ENCODE measurements around the gene CDH4. TPM values are rescaled to one million over a fixed set of nuclear protein-coding genes. Genes with fewer than 3 reads are reported as not detected.

The CDH4 gene
- total and polyA plus RNA-seq, 2 donors, result 0.04 to 0.42 TPM

- H3K36me3 ChIP-seq (ENCODE audit: insufficient read depth), result no peaks in the 10 kb centered on the region
- H3K4me1 ChIP-seq (ENCODE audit: insufficient read depth), result no peaks in the 10 kb centered on the region
- no peak overlapping the region for H3K4me3 ChIP-seq (ENCODE audit: low read depth, low read length)
- no peak for DNase-seq (ENCODE audit: extremely low spot score)
- H3K27ac ChIP-seq (ENCODE audit: low read depth), result no peak overlapping the region
- WGBS, result 67% methylated on average over 26 of the region's 26 CpGs
Observed at GRCh38 chr20:61903575-61904340, 651.7 kb downstream of the CDH4 start.

GRCh38 chr20:61904456-61904855 is 652.4 kb downstream of the CDH4 start:
- WGBS, result 77% methylated on average over 14 of the region's 14 CpGs

GRCh38 chr20:61905781-61906523 is 653.9 kb downstream of the CDH4 start:
- DNase-seq (ENCODE audit: extremely low spot score), result no peak
- WGBS, result 91% methylated on average over 15 of the region's 15 CpGs

More at GRCh38 chr20:61904456-61904855, 652.4 kb downstream of the CDH4 start:
- H3K27ac ChIP-seq (ENCODE audit: low read depth), result no peak overlapping the region
- no peak for DNase-seq (ENCODE audit: extremely low spot score)
- H3K4me3 ChIP-seq (ENCODE audit: low read depth, low read length), result no peak overlapping the region
- no peaks in the 10 kb centered on the region for H3K36me3 ChIP-seq (ENCODE audit: insufficient read depth)
- no peaks in the 10 kb centered on the region for H3K4me1 ChIP-seq (ENCODE audit: insufficient read depth)

GRCh38 chr20:61907081-61907891 is 655.2 kb downstream of the CDH4 start:
- Histone ChIP-seq H3K4me3 (ENCODE audit: low read depth, low read length) (no peak overlapping the region), H3K36me3 (ENCODE audit: insufficient read depth) (no peaks in the 10 kb centered on the region), H3K27ac (ENCODE audit: low read depth) (no peak overlapping the region), H3K4me1 (ENCODE audit: insufficient read depth) (no peaks in the 10 kb centered on the region)
- WGBS, result 75% methylated on average over 24 of the region's 24 CpGs
- no peak for DNase-seq (ENCODE audit: extremely low spot score)

More at GRCh38 chr20:61905781-61906523, 653.9 kb downstream of the CDH4 start:
- Histone ChIP-seq H3K4me1 (ENCODE audit: insufficient read depth) (no peaks in the 10 kb centered on the region), H3K36me3 (ENCODE audit: insufficient read depth) (no peaks in the 10 kb centered on the region), H3K27ac (ENCODE audit: low read depth) (no peak overlapping the region), H3K4me3 (ENCODE audit: low read depth, low read length) (no peak overlapping the region)

GRCh38 chr20:61908057-61909026 is 656.3 kb downstream of the CDH4 start:
- Histone ChIP-seq H3K27ac (ENCODE audit: low read depth) (no peak overlapping the region), H3K36me3 (ENCODE audit: insufficient read depth) (no peaks in the 10 kb centered on the region), H3K4me1 (ENCODE audit: insufficient read depth) (no peaks in the 10 kb centered on the region), H3K4me3 (ENCODE audit: low read depth, low read length) (no peak overlapping the region)
- 75% methylated on average over 38 of the region's 38 CpGs for WGBS
- no peak for DNase-seq (ENCODE audit: extremely low spot score)

GRCh38 chr20:61909028-61909427 is 657.0 kb downstream of the CDH4 start:
- WGBS, result 71% methylated on average over 9 of the region's 9 CpGs
- no peak for DNase-seq (ENCODE audit: extremely low spot score)
- Histone ChIP-seq H3K4me3 (ENCODE audit: low read depth, low read length) (no peak overlapping the region), H3K36me3 (ENCODE audit: insufficient read depth) (no peaks in the 10 kb centered on the region), H3K27ac (ENCODE audit: low read depth) (no peak overlapping the region), H3K4me1 (ENCODE audit: insufficient read depth) (no peaks in the 10 kb centered on the region)

GRCh38 chr20:61909821-61910220 is 657.8 kb downstream of the CDH4 start:
- Histone ChIP-seq H3K4me3 (ENCODE audit: low read depth, low read length) (no peak overlapping the region), H3K27ac (ENCODE audit: low read depth) (no peak overlapping the region), H3K4me1 (ENCODE audit: insufficient read depth) (no peaks in the 10 kb centered on the region), H3K36me3 (ENCODE audit: insufficient read depth) (no peaks in the 10 kb centered on the region)
- WGBS, result 83% methylated on average over 14 of the region's 14 CpGs
- no peak for DNase-seq (ENCODE audit: extremely low spot score)

- Histone ChIP-seq H3K4me3 (ENCODE audit: low read depth, low read length) (no peak overlapping the region), H3K4me1 (ENCODE audit: insufficient read depth) (no peaks in the 10 kb centered on the region), H3K36me3 (ENCODE audit: insufficient read depth) (no peaks in the 10 kb centered on the region), H3K27ac (ENCODE audit: low read depth) (no peak overlapping the region)
- 70% methylated on average over 7 of the region's 7 CpGs for WGBS
- DNase-seq (ENCODE audit: extremely low spot score), result no peak
Observed at GRCh38 chr20:61911824-61912223, 659.8 kb downstream of the CDH4 start.

GRCh38 chr20:61912665-61913422 is 660.8 kb downstream of the CDH4 start:
- WGBS, result 79% methylated on average over 21 of the region's 21 CpGs
- H3K36me3 ChIP-seq (ENCODE audit: insufficient read depth), result no peaks in the 10 kb centered on the region
- no peak overlapping the region for H3K4me3 ChIP-seq (ENCODE audit: low read depth, low read length)
- H3K27ac ChIP-seq (ENCODE audit: low read depth), result no peak overlapping the region
- DNase-seq (ENCODE audit: extremely low spot score), result no peak
- H3K4me1 ChIP-seq (ENCODE audit: insufficient read depth), result no peaks in the 10 kb centered on the region

- H3K4me3 ChIP-seq (ENCODE audit: low read depth, low read length), result no peak overlapping the region
- H3K27ac ChIP-seq (ENCODE audit: low read depth), result no peak overlapping the region
- no peaks in the 10 kb centered on the region for H3K4me1 ChIP-seq (ENCODE audit: insufficient read depth)
- 68% methylated on average over 18 of the region's 18 CpGs for WGBS
- DNase-seq (ENCODE audit: extremely low spot score), result no peak
- H3K36me3 ChIP-seq (ENCODE audit: insufficient read depth), result no peaks in the 10 kb centered on the region
Observed at GRCh38 chr20:61913423-61914225, 661.6 kb downstream of the CDH4 start.

- no peaks in the 10 kb centered on the region for H3K36me3 ChIP-seq (ENCODE audit: insufficient read depth)
Observed at GRCh38 chr20:61915101-61915500, 663.0 kb downstream of the CDH4 start.

More at GRCh38 chr20:61915101-61915500, 663.0 kb downstream of the CDH4 start:
- Histone ChIP-seq H3K4me1 (ENCODE audit: insufficient read depth) (no peaks in the 10 kb centered on the region), H3K27ac (ENCODE audit: low read depth) (no peak overlapping the region), H3K4me3 (ENCODE audit: low read depth, low read length) (no peak overlapping the region)
- no peak for DNase-seq (ENCODE audit: extremely low spot score)
- 74% methylated on average over 7 of the region's 7 CpGs for WGBS

Data from urinary bladder (tissue), 4 donors.